ENCODE results near the gene FGFR2.

The FGFR2 gene

GRCh38 chr10:121484401-121484800 lies 113.8 kb downstream of the FGFR2 start:
- no peak overlapping the region for H3K9ac ChIP-seq (ENCODE audit: insufficient read length)
- no peak overlapping the region for H3K27ac ChIP-seq
- no peak for DNase-seq (ENCODE audit: low read depth, low spot score)
- H3K36me3 ChIP-seq (ENCODE audit: insufficient read depth, low read length), result no peaks in the 10 kb centered on the region
- H3K9me3 ChIP-seq (ENCODE audit: low read depth, low read length), result no peaks in the 10 kb centered on the region
- no peak for TF ChIP-seq EZH2 (IDR thresholded peaks at IDR 0.05)
- H3K4me3 ChIP-seq, result no peak overlapping the region

GRCh38 chr10:121481180-121481579 lies 117.1 kb downstream of the FGFR2 start:
- H3K9ac ChIP-seq (ENCODE audit: insufficient read length), result no peak overlapping the region
- H3K9me3 ChIP-seq (ENCODE audit: low read depth, low read length), result no peaks in the 10 kb centered on the region
- no peak for DNase-seq (ENCODE audit: low read depth, low spot score)
- TF ChIP-seq POLR2AphosphoS5 (IDR thresholded peaks at IDR 0.05; ENCODE audit: borderline replicate concordance, low read depth, low read length), result no peak
- TF ChIP-seq FOXP2 (optimal IDR thresholded peaks at IDR 0.05; ENCODE audit: control extremely low read depth, extremely low read length, insufficient read depth), result no peak
- TF ChIP-seq EZH2 (IDR thresholded peaks at IDR 0.05), result no peak
- no peaks in the 10 kb centered on the region for H3K36me3 ChIP-seq (ENCODE audit: insufficient read depth, low read length)
- no peak overlapping the region for H3K4me3 ChIP-seq
- H3K27ac ChIP-seq, result no peak overlapping the region

DNA sequence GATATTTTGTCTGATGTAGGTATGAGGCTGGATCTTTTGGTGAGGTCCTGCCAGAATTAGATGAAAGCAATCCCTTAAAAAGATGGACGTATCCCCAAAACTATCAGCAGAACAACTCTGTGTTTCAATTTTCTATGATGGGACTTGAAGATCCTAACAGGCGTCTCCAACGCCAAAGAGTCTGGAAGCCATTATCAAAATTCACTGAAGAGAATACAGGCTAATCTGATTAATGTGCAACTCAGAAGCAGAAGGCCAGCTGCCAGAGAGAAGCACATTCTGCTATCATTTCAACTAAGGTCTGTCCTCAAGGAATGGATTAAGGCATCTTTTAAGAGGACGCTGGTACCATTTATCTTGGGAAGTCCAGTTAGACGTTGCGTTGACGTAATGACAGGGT lies 119.7 kb downstream of the FGFR2 start:
- Histone ChIP-seq H3K9me3 (ENCODE audit: low read depth, low read length) (no peaks in the 10 kb centered on the region), H3K36me3 (ENCODE audit: insufficient read depth, low read length) (no peaks in the 10 kb centered on the region), H3K4me3 (no peak overlapping the region), H3K27ac (no peak overlapping the region), H3K9ac (ENCODE audit: insufficient read length) (no peak overlapping the region)
- no peak for DNase-seq (ENCODE audit: low read depth, low spot score)
- TF ChIP-seq POLR2AphosphoS5 (IDR thresholded peaks at IDR 0.05; ENCODE audit: borderline replicate concordance, low read depth, low read length) (no peak), EZH2 (IDR thresholded peaks at IDR 0.05) (no peak), FOXP2 (optimal IDR thresholded peaks at IDR 0.05; ENCODE audit: control extremely low read depth, extremely low read length, insufficient read depth) (no peak)

DNA sequence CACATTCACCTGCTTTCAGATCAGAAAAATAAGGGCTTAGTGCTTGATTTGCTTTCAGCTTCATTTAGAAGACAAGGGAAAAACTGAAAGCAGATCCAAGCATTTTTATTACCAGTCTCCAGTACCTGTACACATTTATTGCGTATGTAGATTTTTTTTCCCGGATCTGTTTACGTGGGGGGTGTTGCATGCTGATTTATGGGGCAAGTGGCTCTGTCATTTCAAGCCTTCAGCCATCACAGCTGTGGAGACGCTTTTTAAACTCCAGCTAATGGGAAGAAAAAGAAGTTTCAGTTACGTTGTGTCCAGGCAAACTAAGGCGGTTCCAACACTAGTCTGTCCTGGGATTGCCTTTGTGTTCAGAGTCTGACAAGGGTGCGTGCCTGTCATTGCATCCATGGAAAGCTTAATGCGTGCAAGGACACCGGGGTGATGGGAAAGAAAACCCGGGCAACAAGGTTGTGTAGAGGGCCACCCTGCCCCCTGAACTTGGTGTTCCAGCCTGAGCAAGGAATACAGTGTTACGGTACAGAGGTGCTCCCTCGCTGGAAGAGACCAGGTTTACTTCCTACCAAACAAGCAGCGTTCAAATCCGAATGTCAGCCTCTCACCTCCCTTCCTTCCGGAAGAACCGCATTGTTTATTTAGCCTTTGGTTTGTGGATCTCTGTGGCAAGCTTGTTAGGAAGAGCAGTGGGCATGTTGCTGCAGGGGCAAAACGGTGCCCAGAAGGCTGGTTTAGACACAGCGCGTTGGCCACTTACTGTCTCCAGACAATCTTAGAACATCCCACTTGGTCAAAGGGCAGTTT lies 128.2 kb downstream of the FGFR2 start:
- DNase-seq (ENCODE audit: low read depth, low spot score), result no peak
- Histone ChIP-seq H3K9ac (ENCODE audit: insufficient read length) (no peak overlapping the region), H3K36me3 (ENCODE audit: insufficient read depth, low read length) (no peaks in the 10 kb centered on the region), H3K4me3 (no peak overlapping the region), H3K27ac (no peak overlapping the region), H3K9me3 (ENCODE audit: low read depth, low read length) (no peaks in the 10 kb centered on the region)
- TF ChIP-seq FOXP2 (optimal IDR thresholded peaks at IDR 0.05; ENCODE audit: control extremely low read depth, extremely low read length, insufficient read depth) (no peak), EZH2 (IDR thresholded peaks at IDR 0.05) (no peak), POLR2AphosphoS5 (IDR thresholded peaks at IDR 0.05; ENCODE audit: borderline replicate concordance, low read depth, low read length) (no peak)

- H3K27ac ChIP-seq, result no peak overlapping the region
- no peak for TF ChIP-seq EZH2 (IDR thresholded peaks at IDR 0.05)
- TF ChIP-seq POLR2AphosphoS5 (IDR thresholded peaks at IDR 0.05; ENCODE audit: borderline replicate concordance, low read depth, low read length), result no peak
- no peak for TF ChIP-seq FOXP2 (optimal IDR thresholded peaks at IDR 0.05; ENCODE audit: control extremely low read depth, extremely low read length, insufficient read depth)
- no peak overlapping the region for H3K9ac ChIP-seq (ENCODE audit: insufficient read length)
These were observed 129.5 kb downstream of the FGFR2 start for GRCh38 chr10:121468726-121469125.

DNA sequence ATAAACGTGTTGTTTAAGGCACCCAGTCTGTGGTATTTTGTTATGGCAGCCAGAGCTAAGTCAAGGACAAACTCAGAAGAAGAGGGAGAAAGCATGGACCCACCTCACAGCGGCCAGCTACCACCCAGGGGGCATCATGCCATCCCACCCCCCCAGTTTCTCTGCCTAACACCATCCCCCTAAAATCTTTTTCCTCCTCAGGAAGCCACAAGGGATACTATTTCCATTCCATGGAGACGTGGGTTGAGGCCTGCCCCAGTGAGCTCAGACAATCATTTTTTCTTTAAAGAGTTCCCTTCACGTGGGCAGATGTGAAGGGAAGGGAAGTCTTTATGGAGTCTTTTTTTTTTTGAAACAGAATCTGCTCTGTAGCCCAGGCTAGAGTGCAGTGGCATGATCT lies 131.8 kb downstream of the FGFR2 start:
- H3K9me3 ChIP-seq (ENCODE audit: low read depth, low read length), result no peaks in the 10 kb centered on the region
- no peak overlapping the region for H3K9ac ChIP-seq (ENCODE audit: insufficient read length)
- no peak overlapping the region for H3K4me3 ChIP-seq
- no peaks in the 10 kb centered on the region for H3K36me3 ChIP-seq (ENCODE audit: insufficient read depth, low read length)
- H3K27ac ChIP-seq, result no peak overlapping the region
- TF ChIP-seq FOXP2 (optimal IDR thresholded peaks at IDR 0.05; ENCODE audit: control extremely low read depth, extremely low read length, insufficient read depth) (no peak), EZH2 (IDR thresholded peaks at IDR 0.05) (no peak), POLR2AphosphoS5 (IDR thresholded peaks at IDR 0.05; ENCODE audit: borderline replicate concordance, low read depth, low read length) (no peak)
- no peak for DNase-seq (ENCODE audit: low read depth, low spot score)

More at GRCh38 chr10:121468726-121469125, 129.5 kb downstream of the FGFR2 start:
- no peak for DNase-seq (ENCODE audit: low read depth, low spot score)
- Histone ChIP-seq H3K4me3 (no peak overlapping the region), H3K36me3 (ENCODE audit: insufficient read depth, low read length) (no peaks in the 10 kb centered on the region), H3K9me3 (ENCODE audit: low read depth, low read length) (no peaks in the 10 kb centered on the region)

GRCh38 chr10:121465215-121465614 lies 133.0 kb downstream of the FGFR2 start:
- H3K27ac ChIP-seq, result no peak overlapping the region
- DNase-seq (ENCODE audit: low read depth, low spot score), result no peak
- TF ChIP-seq POLR2AphosphoS5 (IDR thresholded peaks at IDR 0.05; ENCODE audit: borderline replicate concordance, low read depth, low read length), result no peak
- TF ChIP-seq FOXP2 (optimal IDR thresholded peaks at IDR 0.05; ENCODE audit: control extremely low read depth, extremely low read length, insufficient read depth), result no peak
- H3K36me3 ChIP-seq (ENCODE audit: insufficient read depth, low read length), result no peaks in the 10 kb centered on the region
- H3K9ac ChIP-seq (ENCODE audit: insufficient read length), result no peak overlapping the region
- H3K9me3 ChIP-seq (ENCODE audit: low read depth, low read length), result no peaks in the 10 kb centered on the region
- no peak overlapping the region for H3K4me3 ChIP-seq

DNA sequence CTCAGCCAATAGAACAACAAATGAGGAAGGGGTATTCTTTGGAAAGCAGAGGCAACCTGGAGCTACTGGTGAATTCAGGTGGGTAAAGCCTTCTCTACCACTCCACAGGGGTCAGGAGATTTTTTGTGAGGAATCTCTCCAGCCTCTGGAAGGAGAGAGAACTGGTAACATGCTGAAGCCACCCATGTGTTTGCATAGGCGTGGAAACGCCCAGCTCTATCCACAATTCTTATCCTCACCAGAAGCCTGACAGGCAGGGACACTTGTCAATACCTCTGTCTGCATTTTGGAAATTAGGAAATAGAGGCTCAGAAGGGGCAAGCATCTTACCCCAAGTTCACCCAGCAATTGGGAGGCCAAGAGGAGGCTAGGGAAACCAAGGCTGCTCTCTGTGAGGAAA lies 133.7 kb downstream of the FGFR2 start:
- TF ChIP-seq EZH2 (IDR thresholded peaks at IDR 0.05) (no peak), POLR2AphosphoS5 (IDR thresholded peaks at IDR 0.05; ENCODE audit: borderline replicate concordance, low read depth, low read length) (no peak), FOXP2 (optimal IDR thresholded peaks at IDR 0.05; ENCODE audit: control extremely low read depth, extremely low read length, insufficient read depth) (no peak)
- no peak for DNase-seq (ENCODE audit: low read depth, low spot score)
- H3K36me3 ChIP-seq (ENCODE audit: insufficient read depth, low read length), result no peaks in the 10 kb centered on the region
- no peaks in the 10 kb centered on the region for H3K9me3 ChIP-seq (ENCODE audit: low read depth, low read length)
- H3K4me3 ChIP-seq, result no peak overlapping the region
- H3K9ac ChIP-seq (ENCODE audit: insufficient read length), result no peak overlapping the region
- no peak overlapping the region for H3K27ac ChIP-seq

- Histone ChIP-seq H3K36me3 (ENCODE audit: insufficient read depth, low read length) (no peaks in the 10 kb centered on the region), H3K9ac (ENCODE audit: insufficient read length) (no peak overlapping the region), H3K9me3 (ENCODE audit: low read depth, low read length) (no peaks in the 10 kb centered on the region), H3K4me3 (no peak overlapping the region), H3K27ac (no peak overlapping the region)
- no peak for DNase-seq (ENCODE audit: low read depth, low spot score)
- no peak for TF ChIP-seq POLR2AphosphoS5 (IDR thresholded peaks at IDR 0.05; ENCODE audit: borderline replicate concordance, low read depth, low read length)
- no peak for TF ChIP-seq FOXP2 (optimal IDR thresholded peaks at IDR 0.05; ENCODE audit: control extremely low read depth, extremely low read length, insufficient read depth)
- TF ChIP-seq EZH2 (IDR thresholded peaks at IDR 0.05), result no peak
These were observed 135.3 kb downstream of the FGFR2 start for GRCh38 chr10:121462955-121463354.

All from SK-N-MC (cell line).